NCI-H510A treated with DMSO at 0.1 percent for 48 hours (cell line): ENCODE data around the gene NINL.
"Not testable (repeated sequence)": the region's sequence is repeated elsewhere in the genome, so short reads cannot be mapped to it uniquely, and the experiment has no call there.

ENCODE experiments used
- DNase-seq: peaks from one replicate; lab custom pipeline; 2025; lab: John Stamatoyannopoulos, UW

NINL gene

GRCh38 chr20:25551413-25552215 is 33.7 kb downstream of the NINL start:
- no peak for DNase-seq

- not testable (repeated sequence) for DNase-seq
Observed at GRCh38 chr20:25550645-25551337, 34.5 kb downstream of the NINL start.

- DNase-seq: no peak
Observed at GRCh38 chr20:25549843-25550477, 35.4 kb downstream of the NINL start.

- no peak for DNase-seq
Observed at GRCh38 chr20:25549172-25549773, 36.1 kb downstream of the NINL start.

GRCh38 chr20:25548613-25549086 is 36.7 kb downstream of the NINL start:
- no peak for DNase-seq

GRCh38 chr20:25547999-25548398 is 37.3 kb downstream of the NINL start:
- no peak for DNase-seq

GRCh38 chr20:25547063-25547462 is 38.3 kb downstream of the NINL start:
- DNase-seq: no peak

- peak; percentile 36 for DNase-seq
Observed at GRCh38 chr20:25546048-25546447, 39.3 kb downstream of the NINL start.

GRCh38 chr20:25545171-25545570 is 40.2 kb downstream of the NINL start:
- no peak for DNase-seq

GRCh38 chr20:25544734-25545133 is 40.6 kb downstream of the NINL start:
- DNase-seq: no peak

GRCh38 chr20:25544311-25544710 is 41.0 kb downstream of the NINL start:
- no peak for DNase-seq

GRCh38 chr20:25543068-25543467 is 42.3 kb downstream of the NINL start:
- no peak for DNase-seq

GRCh38 chr20:25541676-25542075 is 43.7 kb downstream of the NINL start:
- no peak for DNase-seq

GRCh38 chr20:25539742-25540672 is 45.3 kb downstream of the NINL start:
- DNase-seq: no peak

GRCh38 chr20:25538838-25539665 is 46.3 kb downstream of the NINL start:
- peak; percentile 56 for DNase-seq

GRCh38 chr20:25537890-25538289 is 47.4 kb downstream of the NINL start:
- no peak for DNase-seq

- DNase-seq: no peak
Observed at GRCh38 chr20:25535762-25536161, 49.6 kb downstream of the NINL start.

- no peak for DNase-seq
Observed at GRCh38 chr20:25534845-25535244, 50.5 kb downstream of the NINL start.

- DNase-seq: no peak
Observed at GRCh38 chr20:25533920-25534700, 51.2 kb downstream of the NINL start.

GRCh38 chr20:25532971-25533391 is 52.4 kb downstream of the NINL start:
- no peak for DNase-seq
